NT2/D1 (cell line): Measurements from ENCODE around the gene NAA16.

Experiments used
- SUZ12 ChIP-seq: IDR thresholded peaks from 2 replicates; pipeline ENCODE4 v1.6.1; 2011; ENCODE audit not compliant: insufficient read length, insufficient read depth; ENCODE audit errors: extremely low read depth
- YY1 ChIP-seq: IDR thresholded peaks from 2 replicates; pipeline ENCODE4 v1.6.1; 2011; ENCODE audit not compliant: insufficient read length, insufficient read depth
- ZNF274 ChIP-seq: IDR thresholded peaks from 2 replicates; pipeline ENCODE4 v1.6.1; 2011; ENCODE audit warnings: mild to moderate bottlenecking, low read depth, low read length

GRCh38 chr13:41426047-41426446 lies 115.0 kb downstream of the NAA16 start:
- no peak for TF ChIP-seq ZNF274
- no peak for TF ChIP-seq SUZ12
- no peak for TF ChIP-seq YY1
